Measurements from ENCODE around the gene ZFP82. TPM values are rescaled to one million over a fixed set of nuclear protein-coding genes. Genes with fewer than 3 reads are reported as not detected.

ZFP82 gene
- total and polyA plus RNA-seq, 2 donors (not counting 3 experiments of a cell fraction or from before 2014, with no cell fraction given), result 1.8 to 3.9 TPM

GRCh38 chr19:36371886-36372285 lies 46.6 kb downstream of the ZFP82 start:
- Histone ChIP-seq H3K4me2 (ENCODE audit: insufficient read depth, low read length) (no peak overlapping the region), H2AFZ (ENCODE audit: low read depth, low read length) (no peak overlapping the region), H3K27me3 (ENCODE audit: control insufficient read depth in 2 of 2, insufficient read depth in 2 of 2, low read length in 2 of 2) (no peaks in the 10 kb centered on the region), H3K27ac (ENCODE audit: insufficient read depth, low read depth, low read length) (no peak overlapping the region), H3K9ac (replicated peaks; ENCODE audit: extremely low read depth, insufficient read depth, low read length) (no peak overlapping the region), H3K36me3 (ENCODE audit: control insufficient read depth in 2 of 2, extremely low read depth in 1 of 2, insufficient read depth in 2 of 2, low read length in 2 of 2) (no peaks in the 10 kb centered on the region), H3K4me1 (ENCODE audit: control insufficient read depth, extremely low read depth, insufficient read depth, low read length) (no peaks in the 10 kb centered on the region), H3K79me2 (ENCODE audit: control insufficient read depth, insufficient read depth, low read length) (no peaks in the 10 kb centered on the region), H3K4me3 (replicated peaks in 1 of 3; ENCODE audit: insufficient read depth in 1 of 3, low read depth in 1 of 3, low read length in 3 of 3) (no peak overlapping the region), H3K9me1 (replicated peaks; ENCODE audit: control insufficient read depth, extremely low read depth, insufficient read depth, low read length) (no peaks in the 10 kb centered on the region), H3K9me3 (replicated peaks; ENCODE audit: control insufficient read depth, insufficient read depth, low read length) (no peaks in the 10 kb centered on the region), H4K20me1 (replicated peaks; ENCODE audit: control insufficient read depth, extremely low read depth, insufficient read depth, low read length) (no peaks in the 10 kb centered on the region)
- DNase-seq (ENCODE audit: low read depth, low spot score), result no peak
- ChIA-PET CTCF (no interaction called here), POLR2A (no interaction called here)
- FAIRE-seq, result no peak
- intact Hi-C loops (cut with micrococcal nuclease), result no loop called here
- dilution Hi-C loops (cut with MboI; ENCODE audit: extremely low pct_ligation_motif_present, low sequenced_read_pairs), result no loop called here
- TF ChIP-seq GATA2 (IDR thresholded peaks at IDR 0.05; ENCODE audit: insufficient read depth, insufficient read length, low read depth, low read length) (no peak), JUN (IDR thresholded peaks at IDR 0.05; ENCODE audit: borderline replicate concordance, insufficient read depth, insufficient read length, low read depth) (no peak), MYC (IDR thresholded peaks at IDR 0.05; ENCODE audit: low read depth, low read length) (no peak), EZH2 (IDR thresholded peaks at IDR 0.05; ENCODE audit: borderline replicate concordance, low read depth, low read length, severe bottlenecking) (no peak), MAX (IDR thresholded peaks at IDR 0.05; ENCODE audit: insufficient read depth, insufficient read length) (no peak), POLR2A (IDR thresholded peaks at IDR 0.05; ENCODE audit: low read depth, low read length) (no peak), POLR2AphosphoS5 (IDR thresholded peaks at IDR 0.05; ENCODE audit: insufficient read depth, low read depth, low read length) (no peak), FOS (IDR thresholded peaks at IDR 0.05; ENCODE audit: borderline replicate concordance, insufficient read depth, low read length) (no peak)
- TF ChIP-seq, protein P1, sequence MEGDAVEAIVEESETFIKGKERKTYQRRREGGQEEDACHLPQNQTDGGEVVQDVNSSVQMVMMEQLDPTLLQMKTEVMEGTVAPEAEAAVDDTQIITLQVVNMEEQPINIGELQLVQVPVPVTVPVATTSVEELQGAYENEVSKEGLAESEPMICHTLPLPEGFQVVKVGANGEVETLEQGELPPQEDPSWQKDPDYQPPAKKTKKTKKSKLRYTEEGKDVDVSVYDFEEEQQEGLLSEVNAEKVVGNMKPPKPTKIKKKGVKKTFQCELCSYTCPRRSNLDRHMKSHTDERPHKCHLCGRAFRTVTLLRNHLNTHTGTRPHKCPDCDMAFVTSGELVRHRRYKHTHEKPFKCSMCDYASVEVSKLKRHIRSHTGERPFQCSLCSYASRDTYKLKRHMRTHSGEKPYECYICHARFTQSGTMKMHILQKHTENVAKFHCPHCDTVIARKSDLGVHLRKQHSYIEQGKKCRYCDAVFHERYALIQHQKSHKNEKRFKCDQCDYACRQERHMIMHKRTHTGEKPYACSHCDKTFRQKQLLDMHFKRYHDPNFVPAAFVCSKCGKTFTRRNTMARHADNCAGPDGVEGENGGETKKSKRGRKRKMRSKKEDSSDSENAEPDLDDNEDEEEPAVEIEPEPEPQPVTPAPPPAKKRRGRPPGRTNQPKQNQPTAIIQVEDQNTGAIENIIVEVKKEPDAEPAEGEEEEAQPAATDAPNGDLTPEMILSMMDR (IDR thresholded peaks at IDR 0.05; ENCODE audit: extremely low read depth in 1 of 2, insufficient read depth in 1 of 2, low read depth in 1 of 2, low read length in 2 of 2), result no peak
- BruUV-seq (replicated peaks), result no TSS peak

All from endothelial cell of umbilical vein (primary cell).